DMS53 treated with DMSO at 0.1 percent for 48 hours (cell line): ENCODE measurements around the gene BFSP1.

ENCODE experiments used
- DNase-seq: peaks from one replicate; lab custom pipeline; 2025; ENCODE audit not compliant: unreplicated experiment; lab: John Stamatoyannopoulos, UW

BFSP1 gene

DNA sequence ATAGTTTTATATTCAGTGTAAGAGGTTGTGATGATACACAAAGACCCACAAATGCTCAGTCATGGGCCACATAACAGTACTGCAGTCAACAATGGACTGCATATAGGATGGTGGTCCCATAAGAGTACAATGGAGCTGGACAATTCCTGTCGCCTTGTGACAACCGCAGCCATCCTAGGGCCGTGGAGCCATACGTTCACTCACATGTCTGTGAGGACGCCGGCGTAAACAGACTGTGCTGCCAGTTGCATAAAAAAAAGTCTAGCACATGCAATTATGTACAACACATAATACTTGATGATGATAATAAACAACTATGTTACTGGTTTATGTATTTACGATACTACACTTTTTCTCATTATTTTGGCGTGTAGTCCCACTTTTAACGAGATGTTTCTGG, 30.9 kb downstream of the BFSP1 start:
- no peak for DNase-seq

DNA sequence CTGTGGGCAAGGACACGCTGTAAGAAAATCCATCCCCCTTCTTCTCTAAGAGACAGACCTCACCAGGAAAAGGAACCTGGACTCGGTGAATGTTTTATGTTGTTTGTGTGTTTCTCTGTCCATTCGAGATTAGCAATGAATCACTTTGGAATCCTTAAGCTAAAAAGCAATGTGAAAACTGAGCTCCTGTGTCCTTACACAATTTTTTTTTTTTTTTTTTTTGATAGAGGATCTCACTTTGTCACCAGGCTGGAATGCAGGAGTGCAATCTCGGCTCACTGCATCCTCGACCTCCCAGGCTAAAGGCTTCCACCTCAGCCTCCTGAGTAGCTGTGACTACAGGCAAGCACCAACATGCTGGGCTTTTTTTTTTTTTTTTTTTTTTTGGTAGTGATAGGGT, 32.1 kb downstream of the BFSP1 start:
- DNase-seq, result no peak

DNA sequence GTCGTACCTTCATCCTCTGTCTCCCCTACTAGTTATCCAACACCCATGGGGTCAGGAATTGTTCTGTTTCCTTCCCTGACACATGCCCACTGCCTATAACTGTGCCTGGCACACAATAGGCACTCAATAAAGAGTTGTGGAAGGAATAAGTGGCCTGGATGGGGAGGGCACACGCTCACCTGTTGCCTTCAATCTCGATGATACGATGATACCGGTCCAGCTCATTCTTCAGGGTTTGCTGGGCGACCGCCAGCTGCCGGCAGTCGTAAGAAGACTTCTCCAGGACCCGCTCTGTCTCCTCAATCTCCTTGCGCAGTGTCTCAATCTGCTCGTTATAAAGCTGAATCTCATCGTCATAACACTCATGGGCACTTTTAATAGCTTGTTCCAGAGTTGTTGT, 32.5 kb downstream of the BFSP1 start:
- DNase-seq, result no peak

DNA sequence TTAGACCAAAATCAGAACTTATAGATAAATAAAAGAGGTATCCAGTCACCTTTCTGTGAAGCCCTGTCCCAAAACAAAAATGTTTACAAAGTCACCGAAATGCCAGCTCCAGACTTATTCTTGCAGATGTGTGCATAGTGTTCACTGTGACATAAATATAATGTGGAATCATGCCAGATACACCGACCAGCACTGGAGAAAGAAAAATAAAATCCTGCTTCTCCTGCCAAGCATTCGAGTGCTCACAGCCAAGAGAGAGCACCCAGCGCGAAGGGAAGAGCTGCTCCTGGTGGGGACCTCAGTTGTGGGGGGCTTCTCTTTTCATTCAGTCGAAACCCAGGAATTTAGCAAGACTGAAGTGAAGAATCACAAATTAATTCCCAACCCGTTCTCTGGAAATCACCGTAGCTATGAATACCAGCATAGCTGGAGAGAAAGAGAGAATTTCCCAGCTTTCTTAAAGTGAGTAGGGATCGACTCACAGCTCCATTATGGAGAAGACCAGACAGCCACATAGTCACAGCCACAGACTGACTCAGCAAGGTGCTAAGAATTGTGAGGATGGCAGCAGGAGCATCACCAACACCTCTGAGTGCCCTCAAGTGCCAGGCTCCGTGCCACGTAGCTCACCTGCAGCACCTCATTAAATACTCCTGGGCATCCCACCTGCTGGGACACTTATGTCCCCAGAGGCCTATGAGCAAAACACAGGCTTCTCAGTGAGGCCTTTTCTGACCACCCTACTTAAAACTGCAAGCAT, 33.2 kb downstream of the BFSP1 start:
- no peak for DNase-seq

DNA sequence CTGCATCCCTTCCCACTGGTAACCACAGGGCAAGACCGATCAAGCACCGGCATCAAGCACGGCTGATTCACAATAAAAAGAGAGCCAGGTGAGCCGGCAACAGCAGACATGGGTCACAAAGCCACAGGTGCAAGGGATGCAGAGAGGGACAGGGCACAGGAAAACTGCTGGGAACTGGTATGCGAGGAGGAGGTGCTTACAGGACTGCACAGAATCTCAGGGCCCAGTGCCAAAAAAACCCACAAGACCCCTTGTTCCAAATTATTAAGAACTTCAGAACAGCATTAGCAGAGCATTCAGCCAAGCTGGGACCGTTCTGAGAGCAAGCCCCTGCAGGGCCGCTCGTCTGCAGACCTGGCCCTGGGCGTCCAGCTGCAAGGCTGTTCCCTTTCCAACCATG, 35.4 kb downstream of the BFSP1 start:
- no peak for DNase-seq

DNA sequence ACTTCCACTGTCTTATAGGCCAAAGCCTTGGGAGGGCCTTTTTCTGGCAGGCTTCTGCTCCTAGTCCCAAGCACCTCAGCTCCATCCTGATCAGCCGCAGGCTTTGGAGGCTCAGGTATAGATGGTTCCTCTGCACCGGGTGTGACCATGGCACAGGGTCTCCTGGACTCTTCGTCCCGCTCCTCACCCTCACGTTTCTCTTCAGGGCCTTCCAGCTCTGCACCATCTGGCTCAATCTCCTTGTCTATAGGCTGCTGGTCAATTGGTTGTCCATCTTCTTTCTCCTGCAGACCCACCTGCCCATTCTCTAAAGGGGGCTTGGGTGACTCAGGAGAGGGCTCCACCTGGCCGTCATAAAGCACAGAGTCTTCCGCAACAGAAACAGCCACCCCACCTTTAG, 37.0 kb downstream of the BFSP1 start:
- DNase-seq, result no peak

DNA sequence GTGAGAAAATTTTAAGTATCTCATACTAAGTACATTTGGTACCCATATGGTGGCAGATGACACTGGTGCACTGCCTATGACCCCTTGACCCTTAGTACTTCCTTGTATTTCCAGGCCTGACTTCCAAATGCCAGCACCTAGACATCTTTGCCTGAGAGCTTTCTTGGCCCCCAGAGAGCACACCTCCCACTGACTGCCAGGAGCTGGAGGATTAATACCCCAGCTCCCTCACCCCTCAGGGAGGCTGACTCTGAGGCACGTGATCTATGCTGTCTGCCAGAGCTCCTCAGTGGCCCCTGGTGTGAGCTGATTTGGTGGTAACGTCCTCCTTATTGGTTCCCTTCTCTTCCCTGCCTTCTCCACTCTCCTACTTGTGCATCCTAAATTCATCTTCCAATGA, 38.0 kb downstream of the BFSP1 start:
- DNase-seq, result no peak

DNA sequence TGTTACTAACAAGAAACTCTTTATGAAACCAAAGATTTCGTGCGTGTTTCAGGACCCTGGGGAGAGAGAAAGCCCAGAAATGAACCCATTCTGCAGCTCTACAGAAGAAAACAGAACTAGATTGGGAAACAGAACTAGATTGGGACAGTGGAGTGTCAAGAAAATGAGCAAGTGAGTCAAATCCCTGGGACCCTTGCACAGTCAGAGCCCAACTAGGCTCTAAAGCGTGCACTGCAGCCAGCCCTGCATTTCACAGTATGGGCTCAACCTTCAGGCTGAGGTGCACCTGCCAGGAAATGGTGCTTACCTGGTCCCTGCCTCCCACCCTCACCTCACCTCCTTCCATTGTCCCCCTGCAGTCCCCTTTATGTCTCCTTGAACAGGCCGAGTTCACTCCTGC, 39.7 kb downstream of the BFSP1 start:
- no peak for DNase-seq

DNA sequence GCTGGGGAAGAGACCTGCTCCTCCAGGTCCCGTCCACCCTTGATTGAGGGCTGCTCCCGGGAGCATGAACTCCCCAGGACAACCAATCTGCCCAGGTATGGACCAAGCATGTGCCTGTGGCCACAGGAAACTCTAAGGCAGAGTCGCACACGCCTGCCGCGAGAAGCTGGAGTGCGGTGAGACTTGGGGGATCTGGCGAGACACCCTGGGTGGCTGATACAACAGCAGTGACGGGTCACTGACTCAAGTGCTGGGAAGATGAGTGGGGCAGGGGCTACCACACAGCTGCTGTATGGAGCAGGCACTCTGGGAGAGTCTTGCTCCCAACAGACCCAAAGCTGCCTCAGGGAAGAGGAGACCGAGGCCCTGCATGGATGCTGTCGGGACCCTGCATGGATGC, 40.1 kb downstream of the BFSP1 start:
- DNase-seq, result no peak

DNA sequence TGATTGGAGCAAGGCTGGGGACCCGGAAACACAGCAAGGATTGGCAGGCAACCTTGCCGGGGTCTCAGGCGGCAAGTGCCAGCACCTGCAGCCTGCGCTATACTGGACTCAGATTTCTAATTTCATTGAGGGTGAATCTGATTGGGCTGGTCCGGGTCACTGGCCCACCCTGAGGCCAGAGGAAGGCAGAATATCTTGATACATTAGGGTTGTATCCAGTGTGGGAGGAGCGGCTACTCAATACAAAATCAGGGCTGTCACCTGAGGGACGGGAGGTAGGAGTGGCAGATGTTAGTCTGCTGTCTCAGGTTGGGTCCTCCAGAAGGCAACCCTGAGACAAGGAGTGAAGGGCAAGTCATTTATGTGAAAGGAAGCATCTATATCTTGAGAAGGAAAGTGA, 40.7 kb downstream of the BFSP1 start:
- no peak for DNase-seq

DNA sequence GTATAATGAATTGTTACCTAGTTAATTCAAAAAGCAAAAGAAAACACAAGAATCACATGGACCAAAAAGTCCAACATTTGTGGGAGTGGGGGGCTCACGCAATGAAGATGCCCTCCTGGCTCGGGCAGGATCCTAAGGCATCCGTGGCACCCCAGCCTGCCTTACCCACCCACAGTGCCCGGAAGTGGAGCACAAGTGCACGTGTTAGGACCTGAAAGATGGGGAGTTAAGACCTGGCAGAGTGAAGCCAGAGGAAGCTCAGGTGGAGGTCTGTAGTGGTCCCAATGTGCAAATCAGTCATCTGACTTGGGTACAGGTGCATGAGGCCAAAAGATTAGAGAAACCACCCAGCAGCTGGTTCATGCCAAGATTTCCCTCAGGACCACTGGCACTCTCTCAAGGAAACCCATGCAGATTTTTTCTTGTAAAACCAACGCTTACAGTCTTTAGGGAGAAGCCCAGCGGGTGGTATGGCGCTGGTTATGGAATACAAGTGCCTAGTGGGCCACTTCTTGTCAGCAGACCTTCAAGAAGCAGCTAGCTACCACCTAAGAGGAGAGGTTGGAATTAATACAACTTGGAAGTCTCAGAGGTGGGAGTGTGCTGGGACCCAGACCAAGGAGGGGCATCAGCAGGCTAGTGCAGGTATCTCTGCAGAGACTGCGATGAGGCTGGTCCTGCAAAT, 42.1 kb downstream of the BFSP1 start:
- no peak for DNase-seq

DNA sequence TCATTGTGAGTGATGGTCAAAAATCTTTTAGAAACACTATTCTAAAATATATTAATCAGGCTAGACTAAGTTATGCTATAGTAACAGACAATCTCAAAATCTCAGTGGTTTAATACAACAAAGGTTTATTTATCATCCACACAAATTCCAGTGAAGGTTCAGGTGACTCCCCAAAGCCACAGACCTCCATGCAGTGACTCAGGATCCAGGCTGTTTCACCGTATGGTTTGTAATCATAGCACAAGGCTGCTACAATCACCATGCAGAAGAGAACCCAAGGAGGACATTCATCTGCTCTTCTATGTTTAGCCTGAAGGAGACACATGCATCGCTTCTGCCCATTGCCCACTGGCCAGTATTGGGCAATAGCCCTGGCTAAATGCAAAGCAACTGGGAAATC, 46.2 kb downstream of the BFSP1 start:
- DNase-seq, result no peak

DNA sequence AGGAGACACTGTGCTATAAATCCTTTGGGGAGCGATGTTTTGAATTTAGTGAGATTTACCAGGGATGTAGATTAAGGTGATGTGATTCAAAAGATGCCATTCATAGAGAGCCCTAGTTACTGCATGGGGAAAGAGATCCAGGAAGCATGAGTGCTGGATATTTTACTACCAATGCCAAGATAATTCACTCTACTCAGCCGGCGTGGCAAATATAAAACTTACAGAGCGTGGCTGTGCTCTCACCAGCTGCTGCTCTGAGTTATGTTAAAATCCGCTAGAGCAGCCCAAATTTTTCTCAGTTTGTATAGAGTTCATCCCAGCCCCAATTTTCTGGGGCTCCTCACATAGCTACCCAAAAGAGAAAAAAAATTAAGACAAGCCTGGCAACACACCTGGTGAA, 48.6 kb downstream of the BFSP1 start:
- DNase-seq, result no peak

DNA sequence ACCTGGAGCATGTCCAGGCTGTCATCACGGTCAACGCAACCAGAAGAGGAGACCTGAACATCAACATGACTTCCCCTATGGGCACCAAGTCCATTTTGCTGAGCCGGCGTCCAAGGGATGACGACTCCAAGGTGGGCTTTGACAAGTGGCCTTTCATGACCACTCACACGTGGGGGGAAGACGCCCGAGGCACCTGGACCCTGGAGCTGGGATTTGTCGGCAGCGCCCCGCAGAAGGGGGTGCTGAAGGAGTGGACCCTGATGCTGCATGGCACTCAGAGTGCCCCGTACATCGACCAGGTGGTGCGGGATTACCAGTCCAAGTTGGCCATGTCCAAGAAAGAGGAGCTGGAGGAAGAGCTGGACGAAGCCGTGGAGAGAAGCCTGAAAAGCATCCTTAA, 49.5 kb downstream of the BFSP1 start:
- no peak for DNase-seq

DNA sequence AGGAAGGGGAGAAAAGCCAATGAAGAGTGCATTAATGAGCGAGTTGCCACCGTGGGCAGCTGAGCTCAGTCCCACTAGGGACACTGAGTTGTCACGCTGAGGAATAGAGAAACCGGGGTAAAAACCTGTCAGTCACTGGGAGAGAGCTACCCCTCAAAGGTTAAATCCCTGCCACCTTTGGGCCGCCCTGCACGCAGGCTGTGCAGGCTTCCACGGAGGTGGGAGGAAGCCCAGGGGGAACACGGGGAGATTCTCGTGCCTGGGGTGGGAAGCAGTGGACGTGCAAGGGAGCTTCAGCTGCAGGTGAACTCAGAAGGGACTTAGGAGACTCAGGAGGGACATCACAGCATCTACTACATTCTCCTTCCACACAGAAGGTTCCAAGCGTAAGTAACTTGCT, 50.5 kb downstream of the BFSP1 start:
- DNase-seq, result no peak

DNA sequence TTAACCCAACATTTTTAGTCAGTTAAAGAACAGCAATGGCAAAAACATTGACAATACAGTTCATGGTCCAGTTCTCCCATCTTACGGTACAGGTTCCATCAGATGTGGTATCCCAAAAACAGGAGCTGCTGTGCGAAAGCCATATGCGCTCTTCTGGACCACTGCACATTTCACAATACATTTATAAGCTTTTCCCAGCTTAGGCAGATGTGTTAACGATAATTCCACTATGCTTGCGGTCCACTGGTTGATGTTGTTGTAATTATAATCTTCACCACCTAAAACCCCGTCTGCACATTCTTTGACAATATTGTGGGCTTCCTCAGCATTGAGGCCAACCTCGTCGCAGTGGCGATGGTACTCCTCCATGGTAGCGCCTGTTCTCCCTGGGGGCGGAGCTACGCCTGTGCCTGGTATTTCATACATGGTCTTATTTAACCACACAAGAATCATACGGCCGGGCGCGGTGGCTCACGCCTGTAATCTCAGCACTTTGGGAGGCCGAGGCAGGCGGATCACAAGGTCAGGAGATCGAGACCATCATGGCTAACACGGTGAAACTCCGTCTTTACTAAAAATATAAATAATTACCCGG, 52.0 kb downstream of the BFSP1 start:
- no peak for DNase-seq

DNA sequence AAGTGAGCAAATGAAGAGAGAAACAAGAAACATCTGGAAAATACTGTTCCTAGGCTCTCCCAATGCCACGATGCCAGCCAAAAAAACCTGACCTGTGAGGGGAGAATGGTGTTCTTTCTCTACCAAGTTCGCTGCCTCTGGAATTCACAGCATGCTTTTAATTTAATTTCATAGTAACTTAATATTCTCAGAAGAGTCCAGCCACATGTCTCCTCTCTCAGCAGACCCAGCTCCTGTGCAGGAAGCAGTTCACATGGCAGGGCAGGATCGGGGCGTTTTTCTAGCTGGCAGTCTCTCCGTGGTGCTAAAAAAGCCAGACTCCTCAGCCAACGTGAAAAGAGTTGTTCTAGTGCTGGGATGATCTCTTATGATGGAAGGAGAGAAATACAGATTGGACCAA, 57.5 kb downstream of the BFSP1 start:
- no peak for DNase-seq

DNA sequence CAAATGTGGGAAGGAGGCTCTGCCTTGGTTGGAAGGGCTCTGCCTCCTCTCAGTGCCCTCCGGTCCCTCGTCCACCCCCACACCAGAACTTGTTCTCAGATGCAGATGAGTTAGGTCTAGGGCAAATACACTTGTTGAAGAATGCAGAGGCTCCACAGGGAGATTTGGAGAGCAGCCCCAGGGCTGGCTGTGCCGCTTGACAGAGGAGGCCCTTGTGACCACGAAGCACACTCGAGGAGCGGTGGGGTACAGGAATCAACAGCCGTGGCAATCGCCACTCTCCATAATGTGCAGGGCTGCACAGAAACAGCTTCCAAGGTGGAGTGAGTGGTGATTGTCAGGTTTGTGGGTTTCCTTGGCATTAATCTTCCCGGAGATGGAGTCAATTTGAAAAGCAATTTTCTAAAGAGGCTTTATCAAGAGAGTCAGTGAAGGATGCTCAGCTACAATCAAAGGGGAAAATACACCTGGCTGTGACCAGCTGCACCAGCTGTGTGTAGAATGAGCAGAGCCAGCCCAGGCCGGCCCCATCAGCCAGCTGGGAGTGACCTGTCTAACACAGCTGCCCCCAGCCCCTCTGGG, 59.5 kb downstream of the BFSP1 start:
- no peak for DNase-seq

DNA sequence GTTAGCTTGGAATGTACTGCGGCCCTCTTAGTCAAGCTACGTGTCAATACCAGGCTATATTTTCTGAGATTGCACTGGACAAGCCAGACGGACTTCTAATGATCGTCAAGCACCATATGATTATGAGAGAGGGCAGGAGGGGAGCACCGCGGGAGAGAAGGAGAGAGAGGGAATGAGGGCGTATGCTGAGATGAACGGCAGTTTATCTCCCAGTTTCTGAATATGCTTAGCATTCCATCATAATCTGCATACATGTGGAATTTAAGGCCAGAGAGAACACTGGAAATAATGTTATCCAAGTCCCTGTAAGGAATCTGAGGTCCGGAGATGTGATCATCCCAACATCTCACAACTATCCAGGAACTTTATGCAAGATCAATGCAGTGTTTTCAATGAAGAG, 60.2 kb downstream of the BFSP1 start:
- no peak for DNase-seq

DNA sequence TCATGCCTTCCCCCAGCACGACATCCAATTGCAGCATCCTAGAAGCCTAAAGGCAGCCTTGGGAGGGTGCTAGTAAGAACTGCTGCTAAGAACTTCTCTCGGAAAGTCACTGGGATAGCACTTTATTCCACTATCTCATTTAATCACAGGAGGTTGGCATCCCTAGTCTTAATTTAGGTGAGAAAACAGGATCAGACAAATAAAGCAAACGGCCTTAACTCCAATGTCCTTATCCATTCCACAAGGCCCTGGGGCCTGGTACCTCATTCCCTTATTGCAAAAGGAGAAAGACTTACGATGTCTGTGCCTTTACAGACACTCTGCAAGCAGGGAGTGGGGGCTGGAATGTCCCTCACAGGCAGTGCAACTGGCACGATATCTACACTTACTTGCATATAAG, 60.7 kb downstream of the BFSP1 start:
- DNase-seq, result no peak

DNA sequence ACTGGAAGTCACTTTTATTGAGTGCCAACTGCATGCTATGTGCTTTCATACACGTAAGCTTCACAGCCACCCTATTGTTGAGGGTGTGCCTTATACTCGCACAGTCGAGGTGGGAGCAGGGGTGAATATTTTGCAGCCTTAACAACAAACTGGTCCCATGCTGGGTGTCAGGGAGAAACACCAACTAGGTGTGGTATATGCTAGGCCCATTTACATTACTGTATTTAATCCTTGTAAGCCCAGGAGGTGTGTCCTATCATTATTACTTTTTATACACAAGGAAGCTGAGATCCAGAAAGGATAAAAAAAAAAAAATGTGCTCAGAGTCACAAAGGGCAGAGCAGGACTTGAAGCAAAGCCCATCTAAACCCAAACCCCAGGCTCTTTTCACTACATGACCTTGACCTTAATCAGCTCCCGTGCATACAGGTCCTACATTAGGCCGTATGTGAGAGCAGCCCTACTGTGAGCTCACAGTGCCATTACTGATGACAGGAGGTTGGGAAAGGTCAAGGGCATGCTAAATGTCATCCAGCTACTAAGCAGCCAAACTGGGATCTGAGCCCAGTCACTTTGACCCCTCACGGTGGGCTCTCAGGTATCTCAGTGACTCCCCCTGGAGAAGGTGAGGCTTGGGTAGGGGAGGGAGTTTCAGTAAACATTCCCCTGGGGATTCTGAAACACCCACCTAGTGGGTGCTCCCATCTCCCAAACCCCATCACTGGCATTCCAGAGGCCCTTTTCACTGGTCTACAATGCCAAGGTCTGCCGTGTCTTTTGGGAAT, 61.7 kb downstream of the BFSP1 start:
- DNase-seq, result no peak
